HG02938 (cell line): ENCODE data around the gene FDX2.

Experiments
- ATAC-seq: cut with Tn5 transposase; IDR thresholded peaks from one replicate; pipeline ENCODE4 v1.9.1; 2021; ENCODE audit warnings: mild to moderate bottlenecking, moderate library complexity; ENCODE audit not compliant: unreplicated experiment

FDX2 gene

GRCh38 chr19:10332965-10333757, 17.3 kb upstream of the FDX2 start, which contains the start of gene RAVER1:
RAVER1 (minus strand) TSS chr19:10333529; CDS start chr19:10333507, 22 bp downstream.
- peak; percentile 74 for ATAC-seq

DNA sequence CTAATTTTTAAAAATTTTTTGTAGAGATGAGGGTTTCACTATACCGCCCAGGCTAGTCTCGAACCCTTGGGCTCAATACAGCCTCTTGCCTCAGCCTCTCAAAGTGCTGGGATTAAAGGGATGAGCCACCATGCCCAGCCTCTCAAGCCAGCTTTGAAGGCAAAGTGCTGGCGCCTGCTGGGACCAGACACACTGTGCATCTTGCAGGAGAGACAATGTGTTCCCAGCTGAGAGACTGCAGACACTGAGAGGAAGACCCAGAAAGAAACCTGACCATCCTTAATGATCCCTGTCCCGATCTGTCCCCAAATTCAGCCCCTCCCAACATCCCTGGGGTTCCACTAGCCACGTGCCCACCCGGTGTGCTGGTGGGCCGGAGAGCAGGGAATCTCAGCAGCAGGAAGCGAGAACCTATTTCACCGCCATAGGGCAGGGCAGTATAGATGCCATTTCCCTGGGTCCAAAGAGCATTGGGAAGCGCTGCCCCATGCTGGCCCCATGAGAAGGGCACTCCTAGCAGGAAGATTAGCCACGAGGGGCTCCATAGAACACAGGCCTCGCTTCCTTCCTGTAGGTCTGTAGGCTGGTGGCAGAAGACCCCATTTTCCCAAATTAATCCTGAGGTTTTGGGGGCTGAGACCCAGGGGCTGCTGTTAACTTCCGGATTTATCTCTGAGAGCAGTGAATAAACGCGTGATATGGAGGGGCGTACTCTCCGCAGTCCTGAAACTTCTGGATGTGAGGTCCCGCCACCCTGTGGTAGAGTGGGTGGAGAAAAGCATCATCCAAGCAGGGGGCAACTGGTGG, 16.5 kb upstream of the FDX2 start:
- no peak for ATAC-seq

DNA sequence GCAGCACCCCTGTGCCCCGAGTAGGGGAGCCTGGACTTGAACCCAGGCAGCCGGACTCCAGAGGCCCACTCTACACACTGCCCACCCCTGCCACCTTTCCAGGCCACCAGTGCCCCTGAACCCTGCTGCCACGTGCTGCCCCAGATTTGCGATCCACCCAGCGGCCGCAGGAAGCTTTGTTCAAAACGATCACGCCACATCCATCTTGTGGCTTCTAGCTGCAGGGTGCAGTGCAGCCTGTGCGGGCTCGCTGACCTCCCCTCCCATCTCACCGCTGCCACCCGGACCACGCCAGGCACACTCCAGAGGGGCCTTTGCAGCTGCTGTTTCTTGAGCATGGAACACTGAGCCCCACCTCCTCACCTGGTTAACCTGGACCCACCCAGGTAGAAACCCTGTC, 13.7 kb upstream of the FDX2 start:
- ATAC-seq, result no peak

GRCh38 chr19:10328558-10329429, 13.0 kb upstream of the FDX2 start:
- no peak for ATAC-seq

DNA sequence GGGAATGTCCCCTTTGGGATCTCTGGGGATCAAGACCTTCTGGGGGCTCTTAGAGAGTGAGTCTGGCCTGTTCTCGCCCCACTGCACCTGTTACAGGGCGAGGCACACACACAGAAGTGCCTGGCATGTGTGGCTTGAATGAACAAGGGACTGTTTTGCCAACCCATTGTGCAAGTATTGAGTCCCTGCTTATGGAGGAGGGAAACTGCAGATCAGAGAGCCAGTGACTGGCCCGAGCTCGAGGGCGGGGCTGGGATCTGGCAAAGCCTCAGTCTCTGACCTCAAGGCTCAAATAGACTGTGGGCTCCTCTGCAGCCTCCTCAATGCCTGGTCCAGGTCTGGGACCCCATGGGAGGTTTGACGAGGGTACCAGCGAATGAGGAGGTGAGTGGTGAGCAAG, 12.0 kb upstream of the FDX2 start:
- ATAC-seq, result no peak

- no peak for ATAC-seq
These were observed 9.9 kb upstream of the FDX2 start for GRCh38 chr19:10325732-10326131.

GRCh38 chr19:10321874-10322835, 6.3 kb upstream of the FDX2 start:
- no peak for ATAC-seq

DNA sequence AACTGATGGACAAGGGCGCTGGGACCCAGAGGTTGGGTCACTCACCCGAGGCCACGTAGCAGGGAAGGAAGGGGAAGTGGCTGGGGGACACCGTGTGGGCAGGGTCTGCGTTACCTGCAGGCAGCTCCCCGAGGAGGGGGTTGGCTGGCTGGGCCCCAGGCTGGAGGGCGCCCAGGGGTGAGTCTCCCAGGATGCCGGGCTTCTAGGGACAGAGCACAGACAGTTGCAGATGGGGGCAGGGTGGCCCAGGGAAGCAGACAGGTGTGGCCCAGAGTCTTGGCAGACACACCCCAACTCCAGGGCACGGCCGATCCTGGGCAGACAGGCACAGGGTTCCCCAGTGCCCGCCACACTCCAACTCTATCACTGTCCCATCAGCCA, 5.6 kb upstream of the FDX2 start:
- no peak for ATAC-seq

- ATAC-seq, result no peak
These were observed 5.0 kb upstream of the FDX2 start for GRCh38 chr19:10320602-10321416.

DNA sequence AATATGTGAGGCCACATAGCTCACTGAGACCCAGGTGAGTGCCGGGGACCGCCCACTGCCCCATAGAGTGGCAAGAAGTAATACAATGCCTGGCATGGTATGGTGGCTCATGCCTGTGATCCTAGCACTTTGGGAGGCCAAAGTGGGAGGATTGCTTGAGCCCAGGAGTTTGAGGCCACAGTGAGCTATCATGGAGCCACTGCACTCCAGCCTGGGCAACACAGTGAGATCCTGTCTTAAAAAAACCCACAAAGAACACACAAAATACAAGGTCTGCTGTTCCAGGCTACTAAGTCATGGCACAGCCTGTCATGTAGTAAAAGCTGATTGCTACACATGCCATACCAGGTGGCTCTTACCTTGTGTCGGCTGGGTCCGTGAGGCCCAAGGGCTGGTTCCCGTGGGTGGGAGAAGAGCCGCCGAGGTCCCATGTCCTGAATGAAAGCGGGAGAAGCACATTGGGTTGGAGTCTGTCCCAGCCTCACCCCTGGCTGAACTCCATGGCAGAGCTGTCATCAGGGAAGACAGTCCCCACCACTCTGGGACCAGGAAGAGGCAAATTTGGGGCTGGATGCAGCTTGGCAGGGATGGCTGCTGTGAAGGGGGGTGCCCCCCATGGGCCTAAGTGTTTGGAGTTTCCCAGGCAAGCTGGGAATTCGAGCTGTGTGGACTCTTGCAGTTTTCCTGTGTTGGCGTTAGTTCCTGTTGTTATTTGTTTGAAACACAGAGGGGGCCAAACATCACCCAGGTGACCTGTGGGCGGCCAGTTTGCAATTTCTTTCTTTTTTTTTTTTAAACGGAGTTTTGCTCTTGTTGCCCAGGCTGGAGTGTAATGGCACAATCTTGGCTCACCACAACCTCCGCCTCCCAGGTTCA, 3.2 kb upstream of the FDX2 start:
- ATAC-seq, result no peak

DNA sequence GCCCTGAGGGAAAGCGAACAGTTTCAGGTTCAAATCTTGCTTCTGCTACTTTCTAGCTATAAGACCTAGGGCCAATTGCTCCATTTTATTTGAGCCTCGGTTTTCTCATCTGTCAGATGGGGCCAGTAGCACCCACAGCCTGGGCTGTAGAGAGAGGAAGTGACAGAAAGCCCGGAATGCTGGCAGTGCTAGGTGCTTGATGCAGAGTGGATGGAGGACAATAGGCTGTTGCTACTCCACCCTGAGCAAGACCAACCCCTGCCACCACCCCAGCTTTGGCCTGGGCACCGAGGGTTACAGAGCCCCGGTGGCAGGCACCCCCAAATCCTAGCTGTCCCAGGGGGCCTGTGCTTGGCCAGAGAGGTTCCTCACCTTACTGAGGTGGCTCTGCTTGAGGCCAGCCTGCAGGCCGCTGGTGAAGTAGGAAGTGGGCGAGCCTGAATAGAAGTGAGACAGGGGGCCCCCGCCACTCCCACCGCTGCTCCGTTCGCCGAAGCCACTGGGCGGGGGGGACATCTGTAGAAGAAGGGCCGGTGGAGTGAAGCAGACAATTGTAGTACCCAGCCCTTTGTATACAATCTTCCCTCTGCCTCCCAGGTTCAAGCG, 2.1 kb upstream of the FDX2 start:
- no peak for ATAC-seq

DNA sequence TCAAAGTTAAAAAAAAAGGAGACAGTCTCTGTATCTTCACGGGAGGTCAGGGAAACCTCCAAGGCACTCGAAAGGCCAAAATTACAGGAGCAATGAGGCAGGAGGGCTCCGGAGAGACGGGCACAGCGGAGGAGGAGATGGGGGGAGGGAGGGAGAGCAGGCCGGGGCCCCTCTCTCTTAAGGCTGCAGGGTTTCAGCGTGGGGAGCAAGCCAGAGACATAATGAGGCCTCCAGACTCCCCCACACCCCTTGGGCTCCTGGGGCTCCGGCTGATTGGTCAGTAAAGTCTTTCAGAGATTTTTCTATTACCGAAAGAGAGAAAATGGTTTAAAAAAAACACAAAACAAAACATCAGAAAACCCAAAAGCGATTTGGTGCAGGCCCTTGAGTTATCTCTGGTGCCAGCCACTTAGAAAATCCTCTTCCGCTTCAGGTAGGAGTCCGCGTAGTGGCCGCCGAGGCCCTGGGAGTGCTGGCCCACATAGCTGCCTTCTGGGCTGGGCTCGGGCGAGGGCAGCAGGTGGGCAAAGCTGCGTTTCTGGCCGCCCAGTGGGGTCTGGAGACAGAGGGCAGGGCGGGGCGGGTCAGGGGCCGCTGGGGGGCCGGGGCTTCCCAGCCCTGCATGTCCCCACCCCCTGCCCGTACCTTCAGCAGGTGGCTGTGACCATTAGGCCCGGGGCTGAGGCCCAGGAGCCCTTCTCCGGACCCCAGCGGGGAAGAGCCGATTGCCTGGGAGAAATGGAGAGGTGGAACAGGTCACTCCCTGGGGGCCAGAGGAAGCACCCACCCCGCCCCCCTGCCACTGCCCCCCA, 1.4 kb upstream of the FDX2 start:
- ATAC-seq, result no peak

DNA sequence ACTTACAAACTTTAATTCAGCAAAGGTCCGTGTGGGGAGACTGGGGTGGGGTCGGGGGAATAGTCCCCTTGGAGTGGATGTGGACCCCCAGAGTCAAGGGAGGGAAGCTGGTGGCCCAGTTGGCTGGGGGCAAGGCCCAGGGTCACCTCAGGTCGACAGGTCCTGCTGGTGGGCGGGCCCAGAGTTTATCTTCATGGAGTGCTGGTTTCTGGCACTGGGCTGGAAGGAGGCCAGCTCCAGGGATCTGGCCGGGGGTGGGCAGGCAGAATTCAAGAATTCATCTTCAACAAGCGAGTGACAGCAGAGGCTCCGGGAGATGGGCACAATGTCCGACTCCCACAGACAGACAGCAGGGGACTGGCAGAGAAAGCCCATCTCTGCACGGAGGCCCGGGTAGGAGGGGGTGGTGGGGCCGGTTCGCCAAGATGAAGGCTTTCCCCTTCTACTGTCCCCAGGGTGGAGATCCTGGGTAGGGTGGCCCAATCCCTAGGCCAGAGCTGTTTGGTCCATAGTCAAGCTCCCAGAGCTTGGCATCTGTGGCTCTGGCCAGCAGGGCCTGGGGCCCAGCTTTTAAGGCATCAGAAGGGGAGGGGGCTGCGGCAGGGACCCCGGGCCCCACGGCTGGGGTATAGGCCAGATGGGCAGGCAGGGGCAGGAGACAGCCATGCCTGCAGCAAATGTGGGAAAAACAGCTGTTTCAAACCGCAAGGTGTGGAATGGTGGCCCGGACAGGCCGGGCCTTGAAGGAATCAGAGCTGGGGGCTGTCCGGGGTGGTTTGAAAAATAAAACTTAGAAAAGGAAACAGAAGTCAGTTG, 622 bp upstream of the FDX2 start:
- no peak for ATAC-seq

GRCh38 chr19:10309423-10309822, 6.4 kb downstream of the FDX2 start, which contains the start of gene ZGLP1:
ZGLP1 (minus strand) TSS chr19:10309815.
- no peak for ATAC-seq

- ATAC-seq, result no peak
These were observed 9.5 kb downstream of the FDX2 start for GRCh38 chr19:10306327-10306726.

GRCh38 chr19:10305139-10305806, 10.5 kb downstream of the FDX2 start:
- ATAC-seq, result no peak
